ENCODE results near the gene SLA2.
"Not testable (repeated sequence)": the region's sequence is repeated elsewhere in the genome, so short reads cannot be mapped to it uniquely, and the experiment has no call there.

Gene SLA2

GRCh38 chr20:36645353-36645752 lies 643 bp downstream of the SLA2 start:
- DNase-seq (ENCODE audit: low spot score), result no peak

GRCh38 chr20:36644706-36645095 lies 1.3 kb downstream of the SLA2 start:
- no peak for DNase-seq (ENCODE audit: low spot score)

GRCh38 chr20:36644032-36644705 lies 1.8 kb downstream of the SLA2 start:
- no peak for DNase-seq (ENCODE audit: low spot score)

GRCh38 chr20:36642136-36642535 lies 3.9 kb downstream of the SLA2 start:
- DNase-seq (ENCODE audit: low spot score), result no peak

- no peak for DNase-seq (ENCODE audit: low spot score)
Observed at GRCh38 chr20:36641506-36641843, 4.5 kb downstream of the SLA2 start.

- not testable (repeated sequence) for DNase-seq (ENCODE audit: low spot score)
Observed at GRCh38 chr20:36638876-36639400, 7.1 kb downstream of the SLA2 start.

GRCh38 chr20:36634342-36634741 lies 11.7 kb downstream of the SLA2 start:
- no peak for DNase-seq (ENCODE audit: low spot score)

GRCh38 chr20:36633285-36633772 lies 12.7 kb downstream of the SLA2 start:
- DNase-seq (ENCODE audit: low spot score), result no peak

- no peak for DNase-seq (ENCODE audit: low spot score)
Observed at GRCh38 chr20:36632487-36633284, 13.3 kb downstream of the SLA2 start.

- DNase-seq (ENCODE audit: low spot score), result no peak
Observed at GRCh38 chr20:36632147-36632486, 13.9 kb downstream of the SLA2 start.

- DNase-seq (ENCODE audit: low spot score), result no peak
Observed at GRCh38 chr20:36631646-36632045, 14.3 kb downstream of the SLA2 start.

GRCh38 chr20:36629719-36630681 lies 16.0 kb downstream of the SLA2 start:
- no peak for DNase-seq (ENCODE audit: low spot score)

- no peak for DNase-seq (ENCODE audit: low spot score)
Observed at GRCh38 chr20:36628076-36628475, 17.9 kb downstream of the SLA2 start.

GRCh38 chr20:36624944-36625324 lies 21.1 kb downstream of the SLA2 start:
- no peak for DNase-seq (ENCODE audit: low spot score)

GRCh38 chr20:36624068-36624943 lies 21.7 kb downstream of the SLA2 start:
- DNase-seq (ENCODE audit: low spot score), result no peak

- no peak for DNase-seq (ENCODE audit: low spot score)
Observed at GRCh38 chr20:36623444-36623843, 22.6 kb downstream of the SLA2 start.

GRCh38 chr20:36620917-36621316 lies 25.1 kb downstream of the SLA2 start:
- no peak for DNase-seq (ENCODE audit: low spot score)

GRCh38 chr20:36614781-36615557 lies 31.0 kb downstream of the SLA2 start:
- DNase-seq (ENCODE audit: low spot score), result no peak

- DNase-seq (ENCODE audit: low spot score), result no peak
Observed at GRCh38 chr20:36613974-36614373, 32.0 kb downstream of the SLA2 start.

- no peak for DNase-seq (ENCODE audit: low spot score)
Observed at GRCh38 chr20:36611625-36612024, 34.4 kb downstream of the SLA2 start.

GRCh38 chr20:36608388-36608728 lies 37.6 kb downstream of the SLA2 start:
- DNase-seq (ENCODE audit: low spot score), result not testable (repeated sequence)
